Osteocyte (in vitro differentiated cells): ENCODE measurements around the gene ACOT13. TPM values are rescaled to one million over a fixed set of nuclear protein-coding genes. Genes with fewer than 3 reads are reported as not detected.

Experiments used
- DNase-seq: peaks from one replicate; pipeline ENCODE4 v3.0.0; 2021; ENCODE audit warnings: mixed read lengths; ENCODE audit not compliant: unreplicated experiment; ENCODE audit errors: extremely low spot score
- H3K27ac Mint-ChIP-seq: one replicate; pipeline ENCODE4 v1.8.0; 2021; ENCODE audit warnings: mild to moderate bottlenecking, mixed read lengths; ENCODE audit not compliant: unreplicated experiment
- H3K27me3 Mint-ChIP-seq: one replicate; pipeline ENCODE4 v1.8.0; 2021; ENCODE audit warnings: mixed read lengths; ENCODE audit not compliant: unreplicated experiment
- H3K36me3 Mint-ChIP-seq: one replicate; pipeline ENCODE4 v1.8.0; 2021; ENCODE audit warnings: mixed read lengths; ENCODE audit not compliant: unreplicated experiment
- H3K4me1 Mint-ChIP-seq: one replicate; pipeline ENCODE4 v1.8.0; 2021; ENCODE audit warnings: mixed read lengths; ENCODE audit not compliant: unreplicated experiment
- H3K4me3 Mint-ChIP-seq: one replicate; pipeline ENCODE4 v1.8.0; 2021; ENCODE audit warnings: mild to moderate bottlenecking, moderate library complexity, mixed read lengths; ENCODE audit not compliant: unreplicated experiment
- H3K9me3 Mint-ChIP-seq: one replicate; pipeline ENCODE4 v1.8.0; 2021; ENCODE audit warnings: mixed read lengths; ENCODE audit not compliant: unreplicated experiment
- total RNA-seq: library from RNA; stranded (reverse); gene quantifications from 2 replicates; pipeline ENCODE4 v1.2.1, GENCODE V29; 2021
- TF ChIP-seq, protein P1 (sequence below): fragments of 200-600 bp; sonication (generic); IDR thresholded peaks from 2 replicates; pipeline ENCODE4 v1.5.0; 2021; ENCODE audit warnings: antibody characterized with exemption, mild to moderate bottlenecking, moderate library complexity

ACOT13 gene
- total RNA-seq, 1 donor from 2014 or later, result 23.9 TPM

DNA sequence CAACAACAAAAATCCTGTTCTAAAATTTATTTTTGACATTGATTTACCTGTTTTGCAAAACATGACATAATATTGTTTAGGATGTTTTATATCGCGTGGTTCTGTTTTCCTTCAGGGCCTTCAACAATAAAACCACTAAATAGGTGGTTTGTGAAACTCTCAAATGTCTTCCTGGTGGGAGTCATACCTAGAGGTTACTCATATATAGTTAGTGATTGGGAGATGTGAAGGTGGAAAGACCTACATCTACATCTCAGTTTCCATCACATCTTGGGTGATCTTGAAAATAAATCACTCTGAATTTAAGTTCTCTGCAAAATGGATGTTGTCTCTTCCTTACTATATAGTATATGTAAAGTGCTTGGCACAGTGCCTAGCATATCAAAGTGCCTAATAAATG is 29.2 kb downstream of the ACOT13 start:
- Mint-ChIP-seq H3K4me3 (no peak overlapping the region), H3K36me3 (peaks cover 7% of the 10 kb centered on the region), H3K4me1 (no peaks in the 10 kb centered on the region), H3K9me3 (no peaks in the 10 kb centered on the region), H3K27ac (no peak overlapping the region), H3K27me3 (no peaks in the 10 kb centered on the region)
- no peak for DNase-seq
- TF ChIP-seq, protein P1, sequence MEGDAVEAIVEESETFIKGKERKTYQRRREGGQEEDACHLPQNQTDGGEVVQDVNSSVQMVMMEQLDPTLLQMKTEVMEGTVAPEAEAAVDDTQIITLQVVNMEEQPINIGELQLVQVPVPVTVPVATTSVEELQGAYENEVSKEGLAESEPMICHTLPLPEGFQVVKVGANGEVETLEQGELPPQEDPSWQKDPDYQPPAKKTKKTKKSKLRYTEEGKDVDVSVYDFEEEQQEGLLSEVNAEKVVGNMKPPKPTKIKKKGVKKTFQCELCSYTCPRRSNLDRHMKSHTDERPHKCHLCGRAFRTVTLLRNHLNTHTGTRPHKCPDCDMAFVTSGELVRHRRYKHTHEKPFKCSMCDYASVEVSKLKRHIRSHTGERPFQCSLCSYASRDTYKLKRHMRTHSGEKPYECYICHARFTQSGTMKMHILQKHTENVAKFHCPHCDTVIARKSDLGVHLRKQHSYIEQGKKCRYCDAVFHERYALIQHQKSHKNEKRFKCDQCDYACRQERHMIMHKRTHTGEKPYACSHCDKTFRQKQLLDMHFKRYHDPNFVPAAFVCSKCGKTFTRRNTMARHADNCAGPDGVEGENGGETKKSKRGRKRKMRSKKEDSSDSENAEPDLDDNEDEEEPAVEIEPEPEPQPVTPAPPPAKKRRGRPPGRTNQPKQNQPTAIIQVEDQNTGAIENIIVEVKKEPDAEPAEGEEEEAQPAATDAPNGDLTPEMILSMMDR, result no peak

DNA sequence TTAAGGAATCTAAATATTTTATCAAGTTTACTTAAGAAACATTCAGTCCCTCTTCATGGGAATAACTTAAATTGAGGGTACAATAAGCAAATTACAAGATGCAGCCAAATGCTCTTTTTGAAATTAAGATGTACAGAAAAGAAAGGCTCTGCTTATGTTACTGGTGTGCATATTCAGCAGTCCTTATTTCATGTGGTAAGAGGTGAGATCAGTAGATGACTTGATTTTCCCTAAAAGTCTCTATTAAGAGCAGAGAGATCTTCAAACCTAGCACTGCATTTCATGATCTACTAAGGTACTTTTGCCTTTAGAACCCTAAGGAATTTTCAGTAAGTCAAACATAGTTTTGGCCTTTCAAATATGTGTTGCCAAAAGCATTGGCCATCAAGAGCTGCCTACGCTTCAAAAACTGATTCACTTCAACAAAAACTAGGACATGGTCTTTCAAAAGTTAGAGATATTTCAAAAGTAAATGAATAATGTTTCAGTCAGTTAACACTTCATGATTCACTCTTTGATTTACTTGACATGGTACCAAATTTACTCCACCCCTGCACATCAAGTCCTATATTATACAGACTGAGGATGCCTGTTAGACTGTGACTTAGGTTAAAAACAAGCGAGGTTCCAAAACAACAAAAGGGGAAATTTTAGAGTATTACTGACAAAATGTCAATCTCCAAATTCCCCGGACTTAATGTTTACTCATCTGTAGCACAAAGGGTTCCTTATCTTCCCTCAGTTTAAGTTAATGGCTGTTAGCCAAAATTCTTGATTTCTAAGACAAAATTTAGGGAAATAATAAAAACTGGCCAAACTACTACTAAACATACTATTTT is 32.9 kb downstream of the ACOT13 start:
- Mint-ChIP-seq H3K27me3 (no peaks in the 10 kb centered on the region), H3K36me3 (peaks cover 28% of the 10 kb centered on the region), H3K9me3 (no peaks in the 10 kb centered on the region), H3K27ac (no peak overlapping the region), H3K4me1 (peaks cover 1% of the 10 kb centered on the region), H3K4me3 (no peak overlapping the region)
- TF ChIP-seq, protein P1, result no peak
- no peak for DNase-seq

DNA sequence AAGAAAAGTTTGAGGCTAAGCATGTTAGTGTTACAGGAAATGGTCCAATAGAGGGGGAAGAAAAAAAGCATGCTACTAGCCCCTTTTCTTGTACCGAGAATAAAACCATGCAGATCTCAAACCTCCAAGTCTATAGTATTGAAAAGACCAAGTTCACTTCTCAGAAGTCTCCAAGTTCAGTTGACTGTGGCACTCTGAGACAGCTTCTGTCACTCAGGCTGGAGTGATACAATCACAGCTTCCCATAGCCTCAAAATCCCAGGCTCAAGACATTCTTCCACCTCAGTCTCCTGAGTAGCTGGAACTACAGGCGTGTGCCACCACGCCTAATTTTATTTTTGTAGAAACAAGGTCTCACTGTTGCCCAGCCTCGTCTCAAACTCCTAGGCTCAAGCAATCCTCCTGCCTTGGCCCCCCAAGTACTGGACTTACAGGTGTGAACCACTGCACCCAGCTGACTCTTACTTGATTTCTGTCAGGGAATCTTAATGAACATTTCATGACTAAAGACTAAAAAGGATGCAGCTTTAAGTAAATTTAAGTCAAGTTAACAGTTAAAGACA is 35.9 kb downstream of the ACOT13 start:
- Mint-ChIP-seq H3K27ac (no peak overlapping the region), H3K4me1 (peaks cover 1% of the 10 kb centered on the region), H3K36me3 (peaks cover 55% of the 10 kb centered on the region), H3K9me3 (no peaks in the 10 kb centered on the region), H3K4me3 (no peak overlapping the region), H3K27me3 (no peaks in the 10 kb centered on the region)
- TF ChIP-seq, protein P1, result no peak
- no peak for DNase-seq

DNA sequence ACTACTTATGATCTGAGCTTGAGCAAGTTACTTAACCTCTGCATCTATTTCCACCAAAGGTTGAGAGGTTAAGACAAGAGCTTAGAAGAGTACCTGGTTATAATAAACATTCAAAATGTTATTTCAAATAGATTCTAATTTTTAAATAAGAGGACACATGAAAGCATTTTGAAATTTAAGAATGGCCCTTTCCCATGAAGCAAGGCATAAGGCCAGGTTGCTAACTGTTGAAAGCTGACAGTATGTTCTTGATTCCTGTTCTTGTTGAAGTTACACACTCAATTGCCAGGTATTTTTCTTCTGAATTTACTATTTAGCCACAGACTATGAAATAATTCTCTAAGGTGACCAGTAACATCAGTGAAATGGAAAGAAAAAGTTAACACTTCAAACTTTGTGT is 37.6 kb downstream of the ACOT13 start:
- Mint-ChIP-seq H3K4me1 (peaks cover 1% of the 10 kb centered on the region), H3K27ac (no peak overlapping the region), H3K27me3 (no peaks in the 10 kb centered on the region), H3K4me3 (no peak overlapping the region), H3K9me3 (no peaks in the 10 kb centered on the region), H3K36me3 (peaks cover 62% of the 10 kb centered on the region)
- no peak for DNase-seq
- TF ChIP-seq, protein P1, result no peak

DNA sequence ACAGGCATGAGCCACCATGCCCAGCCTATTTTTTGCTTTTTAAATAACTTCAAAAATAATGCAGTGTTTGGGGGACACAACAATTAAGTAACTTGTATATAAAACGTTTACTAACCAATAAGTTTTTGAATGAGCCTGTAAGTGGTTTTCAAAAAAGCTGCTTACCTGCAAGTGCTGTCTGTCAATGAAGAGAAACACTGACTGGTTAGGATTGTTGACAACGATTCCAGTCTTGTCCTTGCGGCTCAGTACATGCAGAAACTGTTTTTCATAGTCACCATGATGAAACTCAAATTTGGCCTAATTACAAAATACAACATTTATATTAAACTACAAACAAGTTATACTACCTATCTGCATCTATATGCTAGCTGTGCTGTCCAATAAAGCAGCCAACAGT is 41.7 kb downstream of the ACOT13 start:
- Mint-ChIP-seq H3K9me3 (no peaks in the 10 kb centered on the region), H3K27me3 (no peaks in the 10 kb centered on the region), H3K36me3 (peaks cover 67% of the 10 kb centered on the region)

More for the DNA sequence above, 41.7 kb downstream of the ACOT13 start:
- DNase-seq, result no peak
- Mint-ChIP-seq H3K27ac (peak overlapping the region; percentile 18), H3K4me3 (no peak overlapping the region), H3K4me1 (peaks cover 14% of the 10 kb centered on the region)
- TF ChIP-seq, protein P1, result no peak
